Uterus (tissue), 2 donors: ENCODE measurements around the gene SSH2.

Experiments
- CTCF ChIP-seq, 4 experiments: fragments of 200-600 bp in 2 of 4; fragments of 450-650 bp in 2 of 4; sonication (generic) in 2 of 4; IDR thresholded peaks; one replicate each; pipeline ENCODE4 v1.5.1; 2016 to 2019; ENCODE audit warnings: antibody characterized with exemption in 4 of 4, mild to moderate bottlenecking in 2 of 4, moderate library complexity in 1 of 4
- POLR2A ChIP-seq, 2 donors: fragments of 450-650 bp; IDR thresholded peaks; one replicate each; pipeline ENCODE4 v1.6.1; 2016; ENCODE audit warnings: antibody characterized with exemption in 2 of 2, mild to moderate bottlenecking in 1 of 2, moderate library complexity in 1 of 2

DNA sequence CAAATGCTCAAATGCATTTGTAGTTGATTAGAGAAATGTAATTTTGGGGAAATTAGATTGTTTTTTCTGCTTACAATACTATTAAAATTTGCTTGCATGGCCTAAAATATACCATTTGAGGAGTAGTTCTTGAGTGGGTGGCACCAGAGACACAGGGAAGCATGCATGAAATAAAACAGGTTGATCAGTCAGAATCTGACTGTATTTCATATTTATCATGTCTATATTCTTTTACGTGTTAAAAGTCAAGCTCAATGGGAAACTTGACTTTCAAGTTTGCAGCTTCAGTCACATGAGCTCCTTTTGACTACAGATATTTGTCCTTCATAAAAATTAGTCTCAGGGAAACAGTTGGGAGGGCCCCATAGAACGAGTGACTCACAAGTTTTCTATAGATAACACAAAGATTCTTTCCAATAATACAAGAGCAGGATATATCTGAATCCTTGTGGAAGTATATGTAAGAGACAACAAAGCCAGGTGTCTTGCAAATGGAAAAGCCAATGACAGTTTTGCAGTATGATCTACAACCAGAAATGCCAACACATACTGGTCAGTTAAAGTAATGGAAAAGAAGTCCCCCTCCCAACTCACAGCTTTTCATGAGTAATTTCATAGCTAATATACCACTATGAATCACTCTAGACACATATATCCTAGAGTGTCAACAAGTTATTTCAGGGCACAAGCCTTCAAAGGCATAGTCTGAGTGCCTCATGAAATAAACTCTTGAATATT lies 265.1 kb downstream of the SSH2 start:
- TF ChIP-seq CTCF (IDR thresholded peaks at IDR 0.05) (no peak), POLR2A (IDR thresholded peaks at IDR 0.05) (no peak)
